AG04449 (cell line): ENCODE measurements around the gene ZMIZ1.

ENCODE experiments used
- CTCF ChIA-PET: fragments of 350-600 bp; formaldehyde crosslinking; extraction: SDS; loops from one replicate; lab custom pipeline; 2021; ENCODE audit warnings: antibody characterized with exemption; lab: Yijun Ruan, JAX
- POLR2A ChIA-PET: fragments of 400-600, 350-600 bp; formaldehyde crosslinking; extraction: SDS; loops from one replicate; lab custom pipeline; 2020; ENCODE audit warnings: antibody characterized with exemption, inconsistent platforms; lab: Yijun Ruan, JAX
- DNase-seq: peaks from one replicate; pipeline ENCODE4 v3.0.0-alpha.2; 2010; ENCODE audit warnings: low read depth, low spot score
- H3K4me3 ChIP-seq: 2 replicates; pipeline ENCODE4 v1.5.1; 2011; ENCODE audit warnings: low read depth, mild to moderate bottlenecking, control low read depth, low read length
- TF ChIP-seq, protein P1 (sequence below): IDR thresholded peaks from one replicate; pipeline ENCODE4 v1.5.1; 2011; ENCODE audit warnings: mild to moderate bottlenecking, moderate library complexity, low read length, control low read depth, inconsistent platforms; ENCODE audit not compliant: insufficient read depth; ENCODE audit errors: missing control alignments

Gene ZMIZ1

DNA sequence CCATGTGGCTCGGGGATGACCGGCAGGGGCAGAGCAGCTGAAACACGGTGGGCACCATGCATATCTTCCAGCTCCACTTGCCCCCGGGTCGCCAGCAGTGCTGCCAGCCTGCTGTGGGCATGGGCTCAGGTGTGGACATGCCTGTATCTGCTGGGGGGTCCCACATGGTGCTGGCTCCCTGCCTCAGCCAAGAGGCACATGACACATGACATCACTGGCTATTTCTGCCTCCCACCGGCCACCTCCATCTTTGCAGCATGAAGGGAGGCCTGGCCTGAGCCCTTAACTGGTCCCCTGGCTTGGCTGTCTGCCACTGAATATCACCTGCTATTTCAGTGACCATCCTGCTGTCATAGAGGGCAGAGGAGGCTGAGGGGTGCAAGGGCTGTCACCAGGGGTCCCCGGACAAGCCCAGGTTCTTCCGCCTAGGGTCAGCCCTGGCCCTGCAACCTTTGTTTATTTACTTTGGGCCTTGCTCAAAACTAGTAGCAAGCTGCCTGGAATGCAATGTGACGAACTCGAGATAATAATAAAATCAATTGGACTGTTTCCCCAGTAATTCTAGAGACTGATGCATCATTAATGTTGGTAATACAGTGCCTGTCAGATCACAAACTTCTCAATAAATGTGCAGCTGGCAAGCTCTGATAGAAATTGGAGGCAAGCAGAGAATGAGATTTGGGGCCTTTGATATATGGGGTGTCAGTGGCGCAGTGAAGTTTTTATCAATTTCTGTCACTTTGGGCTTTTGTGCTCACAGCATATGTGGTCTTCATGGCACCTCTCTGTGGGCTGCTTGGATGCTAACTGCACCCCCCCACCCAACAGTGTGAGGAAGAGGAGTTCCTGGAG lies 28.5 kb downstream of the ZMIZ1 start:
- no peak overlapping the region for H3K4me3 ChIP-seq
- ChIA-PET POLR2A (no interaction called here), CTCF (interaction anchor here (1.7 kb wide), 1 partner anchor 13 kb away, joined by 4 read pairs; no protein-coding TSS in a partner anchor)
- TF ChIP-seq, protein P1, sequence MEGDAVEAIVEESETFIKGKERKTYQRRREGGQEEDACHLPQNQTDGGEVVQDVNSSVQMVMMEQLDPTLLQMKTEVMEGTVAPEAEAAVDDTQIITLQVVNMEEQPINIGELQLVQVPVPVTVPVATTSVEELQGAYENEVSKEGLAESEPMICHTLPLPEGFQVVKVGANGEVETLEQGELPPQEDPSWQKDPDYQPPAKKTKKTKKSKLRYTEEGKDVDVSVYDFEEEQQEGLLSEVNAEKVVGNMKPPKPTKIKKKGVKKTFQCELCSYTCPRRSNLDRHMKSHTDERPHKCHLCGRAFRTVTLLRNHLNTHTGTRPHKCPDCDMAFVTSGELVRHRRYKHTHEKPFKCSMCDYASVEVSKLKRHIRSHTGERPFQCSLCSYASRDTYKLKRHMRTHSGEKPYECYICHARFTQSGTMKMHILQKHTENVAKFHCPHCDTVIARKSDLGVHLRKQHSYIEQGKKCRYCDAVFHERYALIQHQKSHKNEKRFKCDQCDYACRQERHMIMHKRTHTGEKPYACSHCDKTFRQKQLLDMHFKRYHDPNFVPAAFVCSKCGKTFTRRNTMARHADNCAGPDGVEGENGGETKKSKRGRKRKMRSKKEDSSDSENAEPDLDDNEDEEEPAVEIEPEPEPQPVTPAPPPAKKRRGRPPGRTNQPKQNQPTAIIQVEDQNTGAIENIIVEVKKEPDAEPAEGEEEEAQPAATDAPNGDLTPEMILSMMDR = no peak
- DNase-seq = no peak

DNA sequence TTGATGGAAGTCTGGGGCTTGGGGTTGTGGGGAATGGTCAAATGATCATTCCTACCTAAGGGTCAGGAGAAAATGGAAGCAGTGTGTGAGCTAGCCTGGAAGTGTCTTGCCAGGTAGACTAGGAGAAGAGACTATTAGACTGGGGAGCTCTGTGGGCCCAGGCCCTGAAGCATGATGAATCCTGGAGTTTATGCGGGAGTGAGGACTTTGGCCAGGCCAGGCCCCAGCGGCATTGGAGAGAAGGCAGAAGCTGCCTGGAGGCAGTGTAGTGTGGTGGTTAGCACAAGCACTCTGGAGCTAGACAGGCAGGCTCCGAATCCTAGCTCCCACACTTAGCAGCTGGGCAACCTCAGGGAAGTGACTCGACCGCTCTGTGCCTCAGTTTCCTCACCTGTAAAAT lies 29.3 kb downstream of the ZMIZ1 start:
- CTCF ChIA-PET = interaction anchor here (0.8 to 1.7 kb wide), 5 partner anchors 9 to 99 kb away, joined by 3 to 4 read pairs (median 4); no protein-coding TSS in a partner anchor
- TF ChIP-seq, protein P1 = no peak

GRCh38 chr10:79098596-79099015 lies 29.8 kb downstream of the ZMIZ1 start:
- TF ChIP-seq, protein P1 = no peak
- ChIA-PET POLR2A (no interaction called here), CTCF (interaction anchor here (0.8 to 1.7 kb wide), 5 partner anchors 10 to 98 kb away, joined by 3 to 4 read pairs (median 4); no protein-coding TSS in a partner anchor)
- no peak overlapping the region for H3K4me3 ChIP-seq
- no peak for DNase-seq

More for the DNA sequence above, 29.3 kb downstream of the ZMIZ1 start:
- no peak overlapping the region for H3K4me3 ChIP-seq
- DNase-seq = no peak
- POLR2A ChIA-PET = no interaction called here

DNA sequence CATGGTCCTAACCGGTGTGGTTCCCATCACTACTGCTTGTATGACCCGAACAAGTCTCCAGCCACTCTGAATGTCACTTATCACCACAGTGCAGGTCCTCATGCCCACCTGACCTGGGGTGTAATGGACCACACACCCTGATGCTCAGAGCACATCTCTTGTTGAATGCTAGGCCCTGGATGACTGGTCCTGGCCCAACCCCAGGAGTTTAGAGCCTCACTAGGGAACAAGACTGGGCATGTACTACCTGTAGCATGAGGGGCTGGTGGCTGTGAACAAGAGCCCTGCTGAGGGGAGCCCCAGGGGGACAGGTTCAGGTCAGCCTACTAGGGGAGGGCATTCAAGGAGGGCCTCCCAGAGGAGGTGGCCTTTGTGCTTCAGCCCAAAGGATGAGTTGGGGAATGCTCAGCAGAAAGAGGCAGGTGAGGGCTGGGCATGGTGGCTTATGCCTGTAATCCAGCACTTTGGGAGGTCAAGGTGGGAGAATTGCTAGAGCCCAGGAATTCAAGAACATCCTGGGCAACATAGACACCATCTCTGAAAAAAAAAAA lies 31.2 kb downstream of the ZMIZ1 start:
- TF ChIP-seq, protein P1 = no peak
- DNase-seq = no peak
- ChIA-PET POLR2A (no interaction called here), CTCF (no interaction called here)
- no peak overlapping the region for H3K4me3 ChIP-seq

GRCh38 chr10:79100771-79101170 lies 32.0 kb downstream of the ZMIZ1 start:
- TF ChIP-seq, protein P1 = no peak
- POLR2A ChIA-PET = no interaction called here
- no peak for DNase-seq
- CTCF ChIA-PET = interaction anchor here (1.6 kb wide), 1 partner anchor 95 kb away, joined by 4 read pairs; no protein-coding TSS in a partner anchor
- H3K4me3 ChIP-seq = no peak overlapping the region
